IPS DF 4.7 (cell line): ENCODE results near the gene HMGN1.

Experiments used
- DNase-seq: peaks from one replicate; pipeline ENCODE4 v3.0.0-alpha.2; 2013; ENCODE audit warnings: low spot score; ENCODE audit errors: extremely low read depth

Gene HMGN1

GRCh38 chr21:39334611-39335010 lies 14.3 kb downstream of the HMGN1 start:
- no peak for DNase-seq

GRCh38 chr21:39332175-39332574 lies 16.7 kb downstream of the HMGN1 start:
- no peak for DNase-seq

- no peak for DNase-seq
Observed at GRCh38 chr21:39330001-39330400, 18.9 kb downstream of the HMGN1 start.

- no peak for DNase-seq
Observed at GRCh38 chr21:39327727-39328126, 21.2 kb downstream of the HMGN1 start.

- no peak for DNase-seq
Observed at GRCh38 chr21:39326607-39327307, 22.1 kb downstream of the HMGN1 start.

GRCh38 chr21:39325458-39325857 lies 23.4 kb downstream of the HMGN1 start:
- no peak for DNase-seq

GRCh38 chr21:39321424-39321823 lies 27.5 kb downstream of the HMGN1 start:
- no peak for DNase-seq

GRCh38 chr21:39319814-39320332 lies 29.0 kb downstream of the HMGN1 start:
- DNase-seq, result no peak

- no peak for DNase-seq
Observed at GRCh38 chr21:39319251-39319756, 29.6 kb downstream of the HMGN1 start.

GRCh38 chr21:39318091-39318959 lies 30.6 kb downstream of the HMGN1 start:
- DNase-seq, result no peak

GRCh38 chr21:39317134-39318090 lies 31.5 kb downstream of the HMGN1 start:
- DNase-seq, result no peak

- DNase-seq, result no peak
Observed at GRCh38 chr21:39316729-39317128, 32.2 kb downstream of the HMGN1 start.

GRCh38 chr21:39315603-39316445 lies 33.1 kb downstream of the HMGN1 start:
- DNase-seq, result no peak

GRCh38 chr21:39314143-39315027 lies 34.5 kb downstream of the HMGN1 start:
- no peak for DNase-seq

- no peak for DNase-seq
Observed at GRCh38 chr21:39313571-39314142, 35.2 kb downstream of the HMGN1 start, which contains the start of gene BRWD1. BRWD1 (minus strand) TSS chr21:39313632; CDS start chr21:39313491, 141 bp downstream.

GRCh38 chr21:39313042-39313570 lies 35.8 kb downstream of the HMGN1 start:
- DNase-seq, result no peak

GRCh38 chr21:39312112-39313041 lies 36.5 kb downstream of the HMGN1 start:
- DNase-seq, result no peak
